Measurements from ENCODE around the gene PCDHGA9.
A peak's percentile ranks its signal among the peaks of the same experiment; 100 is the strongest.
"Not testable (repeated sequence)": the region's sequence is repeated elsewhere in the genome, so short reads cannot be mapped to it uniquely, and the experiment has no call there.

Gene PCDHGA9

GRCh38 chr5:141369994-141370848, 32.4 kb upstream of the PCDHGA9 start, which contains the start of gene PCDHGB3:
PCDHGB3 (plus strand) TSS chr5:141370242; CDS start chr5:141370395, 153 bp downstream.
- FAIRE-seq = peak; percentile 56
- TF ChIP-seq POLR2A (IDR thresholded peaks at IDR 0.05; ENCODE audit: low read depth, low read length) (peak; percentile 27; the same call in 1 of the 2 replicates), POLR2AphosphoS5 (IDR thresholded peaks at IDR 0.05; ENCODE audit: low read depth, low read length) (no peak), TAF1 (IDR thresholded peaks at IDR 0.05; ENCODE audit: borderline replicate concordance, low read depth, low read length) (no peak)
- no peak for DNase-seq (ENCODE audit: insufficient read length)

- FAIRE-seq = no peak
- no peak for DNase-seq (ENCODE audit: insufficient read length)
- TF ChIP-seq POLR2A (IDR thresholded peaks at IDR 0.05; ENCODE audit: low read depth, low read length) (no peak), POLR2AphosphoS5 (IDR thresholded peaks at IDR 0.05; ENCODE audit: low read depth, low read length) (no peak), TAF1 (IDR thresholded peaks at IDR 0.05; ENCODE audit: borderline replicate concordance, low read depth, low read length) (no peak)
These were observed 30.8 kb upstream of the PCDHGA9 start for GRCh38 chr5:141371572-141372475.

- FAIRE-seq (no peak), DNase-seq (ENCODE audit: insufficient read length) (no peak)
- TF ChIP-seq POLR2A (IDR thresholded peaks at IDR 0.05; ENCODE audit: low read depth, low read length) (no peak), POLR2AphosphoS5 (IDR thresholded peaks at IDR 0.05; ENCODE audit: low read depth, low read length) (no peak), TAF1 (IDR thresholded peaks at IDR 0.05; ENCODE audit: borderline replicate concordance, low read depth, low read length) (no peak)
These were observed 28.8 kb upstream of the PCDHGA9 start, which contains the start of gene PCDHGA6 for GRCh38 chr5:141373673-141374317. PCDHGA6 (plus strand) TSS chr5:141373891; CDS start chr5:141374084, 193 bp downstream.

- no peak for TF ChIP-seq POLR2A (IDR thresholded peaks at IDR 0.05; ENCODE audit: low read depth, low read length)
- no peak for TF ChIP-seq TAF1 (IDR thresholded peaks at IDR 0.05; ENCODE audit: borderline replicate concordance, low read depth, low read length)
- no peak for TF ChIP-seq POLR2AphosphoS5 (IDR thresholded peaks at IDR 0.05; ENCODE audit: low read depth, low read length)
- DNase-seq (ENCODE audit: insufficient read length) (no peak), FAIRE-seq (no peak)
These were observed 28.0 kb upstream of the PCDHGA9 start for GRCh38 chr5:141374627-141375026.

- DNase-seq (ENCODE audit: insufficient read length); FAIRE-seq: not testable (repeated sequence)
These were observed 27.0 kb upstream of the PCDHGA9 start for GRCh38 chr5:141375444-141376155.

GRCh38 chr5:141382469-141383294, 19.9 kb upstream of the PCDHGA9 start, which contains the start of gene PCDHGA7:
PCDHGA7 (plus strand) TSS chr5:141382742; CDS start chr5:141382900, 158 bp downstream.
- TF ChIP-seq TAF1 (IDR thresholded peaks at IDR 0.05; ENCODE audit: borderline replicate concordance, low read depth, low read length) (no peak), POLR2AphosphoS5 (IDR thresholded peaks at IDR 0.05; ENCODE audit: low read depth, low read length) (no peak), POLR2A (IDR thresholded peaks at IDR 0.05; ENCODE audit: low read depth, low read length) (no peak)
- no peak for DNase-seq (ENCODE audit: insufficient read length)

GRCh38 chr5:141383345-141383744, 19.2 kb upstream of the PCDHGA9 start:
- no peak for FAIRE-seq
- TF ChIP-seq POLR2AphosphoS5 (IDR thresholded peaks at IDR 0.05; ENCODE audit: low read depth, low read length) = no peak
- DNase-seq (ENCODE audit: insufficient read length) = no peak

More at GRCh38 chr5:141382469-141383294, 19.9 kb upstream of the PCDHGA9 start, which contains the start of gene PCDHGA7:
- FAIRE-seq = no peak

- FAIRE-seq = no peak
- no peak for DNase-seq (ENCODE audit: insufficient read length)
- TF ChIP-seq POLR2AphosphoS5 (IDR thresholded peaks at IDR 0.05; ENCODE audit: low read depth, low read length) = no peak
These were observed 17.9 kb upstream of the PCDHGA9 start for GRCh38 chr5:141384471-141385267.

- FAIRE-seq = peak; percentile 82
- not testable (repeated sequence) for DNase-seq (ENCODE audit: insufficient read length)
These were observed 14.8 kb upstream of the PCDHGA9 start, which contains the start of gene PCDHGB4 for GRCh38 chr5:141387557-141388311. PCDHGB4 (plus strand) TSS chr5:141387698; CDS start chr5:141387885, 187 bp downstream.

Data from GM12892 (cell line).